Caco-2 (cell line): Measurements from ENCODE around the gene BACH2. TPM values are rescaled to one million over a fixed set of nuclear protein-coding genes. Genes with fewer than 3 reads are reported as not detected.

Experiments used
- BruUV-seq: library from RNA; stranded (reverse); fragments of 400-500 nt; replicated peaks from 2 replicates; lab custom pipeline; 2021; lab: Mats Ljungman, UMichigan
- CTCF ChIA-PET: fragments of 300-600 bp; sonication (Branson Sonifier 250); formaldehyde crosslinking; loops from one replicate; lab custom pipeline; 2022; ENCODE audit warnings: antibody characterized with exemption; lab: Charles Lee
- POLR2A ChIA-PET: fragments of 300-600 bp; sonication (Branson Sonifier 250); formaldehyde crosslinking; loops from one replicate; lab custom pipeline; 2022; ENCODE audit warnings: antibody characterized with exemption; lab: Charles Lee
- DNase-seq, 2 experiments: peaks; one replicate each; pipeline versions ENCODE4 v3.0.0 to v3.0.0-alpha.2; 2020 to 2022
- H3K27me3 ChIP-seq: replicated peaks from 2 replicates; pipeline ENCODE4 v1.6.0; 2011; ENCODE audit warnings: low read length; ENCODE audit not compliant: control insufficient read depth, insufficient read depth
- H3K36me3 ChIP-seq: 2 replicates; pipeline ENCODE4 v1.5.1; 2011; ENCODE audit warnings: low read length; ENCODE audit not compliant: control insufficient read depth, insufficient read depth
- H3K4me1 ChIP-seq: fragments of 250-450 bp; sonication (Bioruptor Pico); 2 replicates; pipeline ENCODE4 v1.5.1; 2020; ENCODE audit warnings: mild to moderate bottlenecking
- H3K4me3 ChIP-seq: 2 replicates; pipeline ENCODE4 v1.5.1; 2011; ENCODE audit warnings: low read depth, mild to moderate bottlenecking, control low read depth, low read length
- H3K9me3 ChIP-seq: fragments of 250-450 bp; sonication (Bioruptor Pico); 2 replicates; pipeline ENCODE4 v1.5.1; 2020; ENCODE audit warnings: mild to moderate bottlenecking, moderate library complexity
- H3K27ac Mint-ChIP-seq: one replicate; pipeline ENCODE4 v1.8.0; 2022; ENCODE audit warnings: mixed read lengths; ENCODE audit not compliant: unreplicated experiment
- H3K27me3 Mint-ChIP-seq: one replicate; pipeline ENCODE4 v1.8.0; 2022; ENCODE audit warnings: mixed read lengths; ENCODE audit not compliant: insufficient read depth, unreplicated experiment
- H3K36me3 Mint-ChIP-seq: one replicate; pipeline ENCODE4 v1.8.0; 2022; ENCODE audit warnings: mild to moderate bottlenecking, mixed read lengths; ENCODE audit not compliant: insufficient read depth, unreplicated experiment
- H3K4me1 Mint-ChIP-seq: one replicate; pipeline ENCODE4 v1.8.0; 2022; ENCODE audit warnings: low read depth, mixed read lengths; ENCODE audit not compliant: unreplicated experiment
- H3K4me3 Mint-ChIP-seq: one replicate; pipeline ENCODE4 v1.8.0; 2022; ENCODE audit warnings: mild to moderate bottlenecking, moderate library complexity, mixed read lengths; ENCODE audit not compliant: unreplicated experiment
- H3K9me3 Mint-ChIP-seq: one replicate; pipeline ENCODE4 v1.8.0; 2022; ENCODE audit warnings: mixed read lengths; ENCODE audit not compliant: unreplicated experiment
- CTCF ChIP-seq, 2 experiments: fragments of 200-600 bp in 1 of 2; IDR thresholded peaks; 1 replicate in 1 of 2; 2 replicates in 1 of 2; pipeline versions ENCODE4 v1.5.1 to v1.8.0; 2011 to 2022; ENCODE audit warnings: antibody characterized with exemption in 1 of 2, control low read depth in 1 of 2, inconsistent platforms in 1 of 2, low read depth in 1 of 2, low read length in 1 of 2, mild to moderate bottlenecking in 1 of 2, moderate library complexity in 1 of 2; ENCODE audit not compliant: insufficient read depth in 1 of 2, severe bottlenecking in 1 of 2, unreplicated experiment in 1 of 2
- intact Hi-C: fragments of 100-400 bp; cut with micrococcal nuclease; formaldehyde crosslinking; loops from one replicate; pipeline ENCODE4 v1.10.0; 2022; ENCODE audit not compliant: unreplicated experiment
- total RNA-seq: library from RNA; stranded (reverse); gene quantifications from 2 replicates; pipeline ENCODE4 v1.2.3, GENCODE V29; 2022

BACH2 gene
- total RNA-seq, 1 experiment from 2014 or later: 0.43 TPM

GRCh38 chr6:90264561-90264960 lies 32.1 kb downstream of the BACH2 start:
- H3K4me1 ChIP-seq: no peaks in the 10 kb centered on the region
- H3K36me3 ChIP-seq: no peaks in the 10 kb centered on the region
- Mint-ChIP-seq H3K4me1 (no peaks in the 10 kb centered on the region), H3K36me3 (no peaks in the 10 kb centered on the region), H3K27ac (no peak overlapping the region), H3K4me3 (no peak overlapping the region), H3K9me3 (no peaks in the 10 kb centered on the region), H3K27me3 (peaks cover 20% of the 10 kb centered on the region)
- CTCF ChIA-PET: no interaction called here
- no peak for DNase-seq
- BruUV-seq: no TSS peak
- intact Hi-C loops: no loop called here
- no peaks in the 10 kb centered on the region for H3K27me3 ChIP-seq
- TF ChIP-seq CTCF (IDR thresholded peaks at IDR 0.05; ENCODE audit: insufficient read depth in 1 of 2, low read depth in 1 of 2, low read length in 1 of 2, severe bottlenecking in 1 of 2, unreplicated experiment in 1 of 2): no peak
- no peak overlapping the region for H3K4me3 ChIP-seq
- POLR2A ChIA-PET: no interaction called here
- no peaks in the 10 kb centered on the region for H3K9me3 ChIP-seq

GRCh38 chr6:90263633-90264032 lies 33.0 kb downstream of the BACH2 start:
- peaks cover 23% of the 10 kb centered on the region for H3K27me3 Mint-ChIP-seq
- Histone ChIP-seq H3K36me3 (no peaks in the 10 kb centered on the region), H3K9me3 (no peaks in the 10 kb centered on the region), H3K27me3 (no peaks in the 10 kb centered on the region), H3K4me1 (no peaks in the 10 kb centered on the region), H3K4me3 (no peak overlapping the region)
- ChIA-PET POLR2A (no interaction called here), CTCF (no interaction called here)
- DNase-seq: no peak
- H3K4me3 Mint-ChIP-seq: no peak overlapping the region
- no peak for TF ChIP-seq CTCF (IDR thresholded peaks at IDR 0.05; ENCODE audit: insufficient read depth in 1 of 2, low read depth in 1 of 2, low read length in 1 of 2, severe bottlenecking in 1 of 2, unreplicated experiment in 1 of 2)
- H3K4me1 Mint-ChIP-seq: no peaks in the 10 kb centered on the region
- intact Hi-C loops: no loop called here
- H3K36me3 Mint-ChIP-seq: no peaks in the 10 kb centered on the region
- H3K27ac Mint-ChIP-seq: no peak overlapping the region
- no peaks in the 10 kb centered on the region for H3K9me3 Mint-ChIP-seq
- BruUV-seq: no TSS peak

- Mint-ChIP-seq H3K4me3 (no peak overlapping the region), H3K27me3 (peaks cover 16% of the 10 kb centered on the region), H3K27ac (no peak overlapping the region), H3K4me1 (no peaks in the 10 kb centered on the region), H3K9me3 (no peaks in the 10 kb centered on the region), H3K36me3 (no peaks in the 10 kb centered on the region)
- ChIA-PET CTCF (no interaction called here), POLR2A (no interaction called here)
- Histone ChIP-seq H3K4me3 (no peak overlapping the region), H3K9me3 (no peaks in the 10 kb centered on the region), H3K36me3 (no peaks in the 10 kb centered on the region), H3K4me1 (no peaks in the 10 kb centered on the region), H3K27me3 (no peaks in the 10 kb centered on the region)
- no TSS peak for BruUV-seq
- no peak for TF ChIP-seq CTCF (IDR thresholded peaks at IDR 0.05; ENCODE audit: insufficient read depth in 1 of 2, low read depth in 1 of 2, low read length in 1 of 2, severe bottlenecking in 1 of 2, unreplicated experiment in 1 of 2)
- DNase-seq: no peak
- intact Hi-C loops: no loop called here
Measured at GRCh38 chr6:90261801-90262200, 34.8 kb downstream of the BACH2 start.
